ELR (cell line): ENCODE data around the gene MAP7D2.

Experiments
- DNase-seq: peaks from one replicate; pipeline ENCODE4 v3.0.0-alpha.2; 2015; ENCODE audit warnings: low read depth

The MAP7D2 gene

DNA sequence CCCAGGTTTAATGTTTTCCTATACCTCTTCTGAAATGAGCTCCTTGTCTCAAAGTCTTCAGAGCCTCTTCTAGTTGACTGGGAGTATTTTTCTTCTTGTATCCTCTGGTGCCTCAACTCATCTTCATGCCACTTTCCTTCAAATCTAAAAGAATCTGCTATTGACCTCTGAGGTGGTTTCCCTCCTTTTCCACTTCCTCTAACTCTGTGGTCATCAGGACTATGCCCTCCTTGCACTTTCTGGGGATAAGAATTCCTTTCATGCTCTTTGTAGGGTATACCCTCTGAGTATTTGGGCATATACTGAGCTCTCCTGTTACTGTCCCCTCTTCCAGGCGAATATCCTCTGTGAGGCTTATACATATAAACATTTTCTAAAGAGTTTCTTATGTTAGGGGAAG lies 150.7 kb downstream of the MAP7D2 start:
- DNase-seq: no peak

DNA sequence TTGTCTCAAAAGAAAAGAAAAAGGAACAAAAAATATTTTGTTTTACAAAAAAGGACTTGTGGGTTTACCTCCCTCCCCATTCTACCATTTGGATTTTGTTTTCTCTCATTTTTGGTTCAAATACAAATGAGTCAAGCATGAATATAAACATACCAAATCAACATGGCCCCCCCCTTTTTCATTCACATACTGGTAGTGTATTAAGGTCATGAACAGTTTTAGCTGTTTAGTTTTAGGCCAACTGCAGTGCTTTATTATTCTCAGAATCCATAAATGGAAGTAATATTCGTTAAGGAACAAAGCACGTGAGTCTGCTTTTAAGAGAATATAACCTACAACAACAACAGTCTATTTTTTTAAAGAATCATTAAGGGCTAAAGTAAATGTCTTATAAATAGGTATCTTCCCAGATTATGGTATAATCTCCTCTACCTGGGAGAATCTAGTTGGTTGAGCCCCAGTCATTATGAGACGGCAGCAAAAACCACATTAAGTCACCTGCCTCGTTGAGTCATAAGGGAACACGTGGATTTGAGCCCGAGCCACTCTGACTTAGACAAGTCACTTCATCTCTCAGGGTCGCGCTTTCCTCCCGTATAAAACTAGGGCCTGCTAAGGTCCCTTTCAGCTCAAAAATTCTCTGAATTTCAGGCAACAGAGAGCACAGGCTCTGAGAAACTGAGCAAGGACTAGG lies 152.5 kb downstream of the MAP7D2 start:
- DNase-seq: no peak

DNA sequence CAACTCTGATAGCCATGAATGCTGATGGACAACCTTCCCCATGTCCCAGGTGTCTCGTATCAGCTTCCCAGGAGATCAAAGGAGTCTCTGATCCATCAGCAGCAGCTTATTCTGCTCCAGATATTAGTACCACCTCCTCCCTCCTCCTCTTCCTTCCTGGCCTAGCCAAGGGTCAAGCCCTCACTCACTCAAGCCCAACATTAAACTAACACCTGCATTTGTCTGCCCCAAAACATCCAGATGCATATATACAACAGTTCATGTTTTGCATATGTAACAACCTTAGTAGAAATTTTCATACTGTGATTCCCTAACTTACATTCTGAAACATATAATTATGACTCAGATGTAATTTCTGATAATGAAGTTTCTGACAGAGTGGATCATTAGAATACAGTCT lies 155.8 kb downstream of the MAP7D2 start:
- DNase-seq: no peak

DNA sequence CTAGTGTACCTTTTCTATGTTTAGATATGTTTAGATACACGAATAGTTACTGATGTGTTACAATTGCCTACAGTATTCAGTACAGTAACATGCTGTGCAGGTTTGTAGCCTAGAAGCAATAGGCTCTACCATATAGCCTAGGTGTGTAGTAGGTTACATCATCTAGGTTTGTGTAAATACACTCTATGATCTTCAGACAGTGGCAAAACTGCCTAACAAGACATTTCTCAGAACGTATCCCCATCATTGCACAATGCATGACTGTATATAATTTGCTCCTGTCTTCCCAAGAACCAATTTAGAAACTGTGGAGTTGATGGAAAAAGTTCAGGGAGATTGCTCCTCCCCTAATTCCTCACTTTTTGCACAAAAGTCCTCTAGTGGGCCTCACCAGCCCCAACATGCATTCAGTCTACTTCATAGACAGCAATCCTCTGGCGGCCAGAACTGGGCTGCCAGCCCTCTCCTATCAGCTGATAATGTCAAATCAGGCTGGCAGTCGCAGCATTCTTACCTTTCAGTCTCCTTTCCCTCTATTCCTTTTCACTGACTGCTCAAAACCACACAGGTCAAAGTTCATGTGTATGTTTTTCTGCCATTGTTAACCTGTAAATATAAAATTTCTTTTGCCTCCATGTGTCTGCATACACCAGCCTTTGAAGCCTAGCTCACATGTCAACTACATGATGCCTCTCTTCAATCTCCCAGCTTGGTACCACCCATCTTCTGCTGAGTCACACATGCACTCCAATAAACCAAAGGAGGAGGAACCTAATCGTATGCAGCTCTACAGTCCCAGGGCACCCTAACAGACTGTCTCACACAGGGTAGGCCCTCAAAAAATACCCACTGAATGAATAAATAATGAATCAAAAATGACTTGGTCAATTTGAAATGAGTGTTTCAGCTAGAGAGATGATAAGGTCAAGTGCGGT lies 157.9 kb downstream of the MAP7D2 start:
- DNase-seq: no peak

DNA sequence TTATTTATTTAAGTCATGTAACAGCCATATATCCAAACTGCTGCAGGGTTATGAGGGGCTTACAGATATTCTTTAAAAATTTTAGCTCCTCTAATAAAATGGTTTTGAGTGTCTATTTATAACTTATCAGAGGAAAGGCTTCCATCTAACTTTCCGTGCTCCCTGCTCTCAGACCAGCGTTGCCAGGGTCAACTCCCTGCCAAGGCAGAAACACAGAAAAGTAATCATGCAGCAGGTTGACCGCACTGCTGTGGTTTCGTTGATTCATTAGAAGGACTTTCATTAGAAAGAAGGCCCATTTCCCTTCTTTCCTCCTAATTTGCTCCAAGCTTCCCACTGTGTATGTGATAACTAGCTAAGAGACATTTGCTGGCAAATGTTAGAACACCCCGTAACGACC lies 159.8 kb downstream of the MAP7D2 start:
- DNase-seq: no peak
